ENCODE data around the gene BHMT2.

DNA sequence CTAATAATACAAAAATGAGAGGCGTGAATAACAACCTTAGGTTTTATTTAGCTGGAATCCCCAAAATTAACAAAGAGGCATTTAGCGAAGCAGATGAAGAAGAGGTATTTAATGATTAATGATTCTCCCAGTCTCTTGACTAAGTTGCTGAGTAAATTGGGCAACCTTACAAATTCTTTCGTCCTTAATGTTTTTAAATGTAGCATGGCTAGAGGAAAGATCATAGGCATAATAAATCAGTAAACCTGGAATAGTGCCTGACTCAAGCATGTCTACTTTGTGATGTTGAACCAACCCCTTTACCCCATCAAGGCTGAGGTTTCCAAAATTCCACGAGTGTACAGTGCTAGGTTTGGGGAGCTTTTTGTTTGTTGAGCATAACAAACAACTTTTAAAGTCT, 49.9 kb downstream of the BHMT2 start:
- TF ChIP-seq, protein P1, sequence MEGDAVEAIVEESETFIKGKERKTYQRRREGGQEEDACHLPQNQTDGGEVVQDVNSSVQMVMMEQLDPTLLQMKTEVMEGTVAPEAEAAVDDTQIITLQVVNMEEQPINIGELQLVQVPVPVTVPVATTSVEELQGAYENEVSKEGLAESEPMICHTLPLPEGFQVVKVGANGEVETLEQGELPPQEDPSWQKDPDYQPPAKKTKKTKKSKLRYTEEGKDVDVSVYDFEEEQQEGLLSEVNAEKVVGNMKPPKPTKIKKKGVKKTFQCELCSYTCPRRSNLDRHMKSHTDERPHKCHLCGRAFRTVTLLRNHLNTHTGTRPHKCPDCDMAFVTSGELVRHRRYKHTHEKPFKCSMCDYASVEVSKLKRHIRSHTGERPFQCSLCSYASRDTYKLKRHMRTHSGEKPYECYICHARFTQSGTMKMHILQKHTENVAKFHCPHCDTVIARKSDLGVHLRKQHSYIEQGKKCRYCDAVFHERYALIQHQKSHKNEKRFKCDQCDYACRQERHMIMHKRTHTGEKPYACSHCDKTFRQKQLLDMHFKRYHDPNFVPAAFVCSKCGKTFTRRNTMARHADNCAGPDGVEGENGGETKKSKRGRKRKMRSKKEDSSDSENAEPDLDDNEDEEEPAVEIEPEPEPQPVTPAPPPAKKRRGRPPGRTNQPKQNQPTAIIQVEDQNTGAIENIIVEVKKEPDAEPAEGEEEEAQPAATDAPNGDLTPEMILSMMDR (conservative IDR thresholded peaks at IDR 0.05; ENCODE audit: low read depth, low read length): no peak
- no peak for TF ChIP-seq CEBPB (IDR thresholded peaks at IDR 0.05; ENCODE audit: low read depth, low read length)
- TF ChIP-seq POLR2A (IDR thresholded peaks at IDR 0.05; ENCODE audit: low read depth, low read length): no peak
- TF ChIP-seq, protein P2, sequence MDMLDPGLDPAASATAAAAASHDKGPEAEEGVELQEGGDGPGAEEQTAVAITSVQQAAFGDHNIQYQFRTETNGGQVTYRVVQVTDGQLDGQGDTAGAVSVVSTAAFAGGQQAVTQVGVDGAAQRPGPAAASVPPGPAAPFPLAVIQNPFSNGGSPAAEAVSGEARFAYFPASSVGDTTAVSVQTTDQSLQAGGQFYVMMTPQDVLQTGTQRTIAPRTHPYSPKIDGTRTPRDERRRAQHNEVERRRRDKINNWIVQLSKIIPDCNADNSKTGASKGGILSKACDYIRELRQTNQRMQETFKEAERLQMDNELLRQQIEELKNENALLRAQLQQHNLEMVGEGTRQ (IDR thresholded peaks at IDR 0.05; ENCODE audit: low read depth, low read length): no peak
- TF ChIP-seq RCOR1 (IDR thresholded peaks at IDR 0.05; ENCODE audit: insufficient replicate concordance, low read length): no peak
- no peak for TF ChIP-seq MAFK (IDR thresholded peaks at IDR 0.05; ENCODE audit: low read depth, low read length)
- no peak for TF ChIP-seq RAD21 (IDR thresholded peaks at IDR 0.05; ENCODE audit: low read length)
- TF ChIP-seq BHLHE40 (IDR thresholded peaks at IDR 0.05; ENCODE audit: low read depth, low read length): no peak
- TF ChIP-seq SMC3 (IDR thresholded peaks at IDR 0.05; ENCODE audit: low read depth, low read length): no peak
- no peak for TF ChIP-seq RFX5 (IDR thresholded peaks at IDR 0.05; ENCODE audit: low read depth, low read length)
- TF ChIP-seq MXI1 (IDR thresholded peaks at IDR 0.05; ENCODE audit: borderline replicate concordance, low read depth, low read length): no peak
- TF ChIP-seq, protein P3, sequence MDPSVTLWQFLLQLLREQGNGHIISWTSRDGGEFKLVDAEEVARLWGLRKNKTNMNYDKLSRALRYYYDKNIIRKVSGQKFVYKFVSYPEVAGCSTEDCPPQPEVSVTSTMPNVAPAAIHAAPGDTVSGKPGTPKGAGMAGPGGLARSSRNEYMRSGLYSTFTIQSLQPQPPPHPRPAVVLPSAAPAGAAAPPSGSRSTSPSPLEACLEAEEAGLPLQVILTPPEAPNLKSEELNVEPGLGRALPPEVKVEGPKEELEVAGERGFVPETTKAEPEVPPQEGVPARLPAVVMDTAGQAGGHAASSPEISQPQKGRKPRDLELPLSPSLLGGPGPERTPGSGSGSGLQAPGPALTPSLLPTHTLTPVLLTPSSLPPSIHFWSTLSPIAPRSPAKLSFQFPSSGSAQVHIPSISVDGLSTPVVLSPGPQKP (IDR thresholded peaks at IDR 0.05; ENCODE audit: borderline replicate concordance, low read depth, low read length): no peak
- no peak for TF ChIP-seq NFE2L2 (IDR thresholded peaks at IDR 0.05; ENCODE audit: low read depth, low read length)

Measured in IMR-90 (cell line).